GM12875 (cell line): ENCODE results near the gene SESN1.

Experiments
- H3K4me3 ChIP-seq: one replicate; pipeline ENCODE4 v1.5.1; 2011; ENCODE audit warnings: low read depth, low read length, control low read depth
- CTCF ChIP-seq: IDR thresholded peaks from 2 replicates; pipeline ENCODE4 v1.5.1; 2011; ENCODE audit warnings: low read depth, mild to moderate bottlenecking, control low read depth, inconsistent platforms, low read length, moderate library complexity, borderline replicate concordance; ENCODE audit not compliant: insufficient read depth

Gene SESN1

GRCh38 chr6:108940741-108941140 is 153.9 kb downstream of the SESN1 start:
- TF ChIP-seq CTCF = no peak
- H3K4me3 ChIP-seq = no peak overlapping the region

GRCh38 chr6:108937170-108937569 is 157.5 kb downstream of the SESN1 start:
- no peak overlapping the region for H3K4me3 ChIP-seq
- TF ChIP-seq CTCF = no peak
